K562 (cell line): Measurements from ENCODE around the gene POLDIP3. TPM values are rescaled to one million over a fixed set of nuclear protein-coding genes. Genes with fewer than 3 reads are reported as not detected.

Source experiments
- ATF7 ChIP-seq: fragments of 450-650 bp; IDR thresholded peaks from 2 replicates; pipeline ENCODE4 v1.7.1; 2014; ENCODE audit warnings: mild to moderate bottlenecking, moderate library complexity
- BRD9 ChIP-seq: fragments of 450-650 bp; IDR thresholded peaks from 2 replicates; pipeline ENCODE4 v1.6.1; 2018; ENCODE audit warnings: low read depth; ENCODE audit not compliant: partially characterized antibody
- EWSR1 ChIP-seq: fragments of 450-650 bp; IDR thresholded peaks from 2 replicates; pipeline ENCODE4 v1.6.1; 2018; ENCODE audit warnings: borderline replicate concordance, mild to moderate bottlenecking, low read depth, moderate library complexity; ENCODE audit not compliant: partially characterized antibody
- NCOA4 ChIP-seq: fragments of 450-650 bp; IDR thresholded peaks from 2 replicates; pipeline ENCODE4 v1.6.1; 2018; ENCODE audit warnings: mild to moderate bottlenecking; ENCODE audit not compliant: partially characterized antibody
- U2AF1 ChIP-seq: fragments of 200-400 bp; formaldehyde crosslinking; optimal IDR thresholded peaks from 2 replicates; pipeline ENCODE3; 2017; ENCODE audit warnings: mild to moderate bottlenecking, low read depth, low read length, moderate library complexity
- polyA plus RNA-seq, 8 experiments: library from polyadenylated mRNA; depleted of rRNA in 4 of 8; stranded (reverse) in 5 of 8; unstranded in 3 of 8; fragments of >200 nt; fragmentation: Nextera tagmentation in 2 of 8; fragmentation: Illumina TruSeq in 1 of 8; extraction: Ambion mirVana in 2 of 8; extraction: Trizol in 1 of 8; gene quantifications; 2 replicates each; pipeline versions ENCODE4 v1.2.1 to v1.2.3, GENCODE V29; 2011 to 2014; ENCODE audit warnings: inconsistent platforms in 1 of 8, missing spikeins in 1 of 8
- total RNA-seq, 7 experiments: library from RNA; depleted of rRNA in 6 of 7; stranded (reverse); fragments of >200 nt in 6 of 7; fragmentation: Illumina TruSeq in 2 of 7; extraction: Trizol in 2 of 7; gene quantifications; 2 replicates each; pipeline versions ENCODE4 v1.2.1 to v1.2.3, GENCODE V29; 2011 to 2021; ENCODE audit warnings: low replicate concordance in 1 of 7
- TF ChIP-seq, protein P1 (sequence below): IDR thresholded peaks from 2 replicates; pipeline ENCODE4 v1.6.1; 2016; ENCODE audit warnings: missing genetic modification characterization, missing compliant biosample characterization
- TF ChIP-seq, protein P2 (sequence below): sonication (generic); formaldehyde crosslinking; IDR thresholded peaks from 2 replicates; pipeline ENCODE4 v1.8.0; 2023; ENCODE audit warnings: mild to moderate bottlenecking, missing genetic modification reagents
- TF ChIP-seq, protein P3 (sequence below): fragments of 250-450 bp; sonication (Bioruptor Pico); IDR thresholded peaks from 2 replicates; pipeline ENCODE4 v1.8.0; 2022; ENCODE audit warnings: moderate library complexity, mild to moderate bottlenecking, inconsistent platforms

Gene POLDIP3
- total and polyA plus RNA-seq, 9 of the 15 experiments (the other 6 are each of a cell fraction or from before 2014, with no cell fraction given) = 14.3 to 53.0 (median 26.3) TPM

DNA sequence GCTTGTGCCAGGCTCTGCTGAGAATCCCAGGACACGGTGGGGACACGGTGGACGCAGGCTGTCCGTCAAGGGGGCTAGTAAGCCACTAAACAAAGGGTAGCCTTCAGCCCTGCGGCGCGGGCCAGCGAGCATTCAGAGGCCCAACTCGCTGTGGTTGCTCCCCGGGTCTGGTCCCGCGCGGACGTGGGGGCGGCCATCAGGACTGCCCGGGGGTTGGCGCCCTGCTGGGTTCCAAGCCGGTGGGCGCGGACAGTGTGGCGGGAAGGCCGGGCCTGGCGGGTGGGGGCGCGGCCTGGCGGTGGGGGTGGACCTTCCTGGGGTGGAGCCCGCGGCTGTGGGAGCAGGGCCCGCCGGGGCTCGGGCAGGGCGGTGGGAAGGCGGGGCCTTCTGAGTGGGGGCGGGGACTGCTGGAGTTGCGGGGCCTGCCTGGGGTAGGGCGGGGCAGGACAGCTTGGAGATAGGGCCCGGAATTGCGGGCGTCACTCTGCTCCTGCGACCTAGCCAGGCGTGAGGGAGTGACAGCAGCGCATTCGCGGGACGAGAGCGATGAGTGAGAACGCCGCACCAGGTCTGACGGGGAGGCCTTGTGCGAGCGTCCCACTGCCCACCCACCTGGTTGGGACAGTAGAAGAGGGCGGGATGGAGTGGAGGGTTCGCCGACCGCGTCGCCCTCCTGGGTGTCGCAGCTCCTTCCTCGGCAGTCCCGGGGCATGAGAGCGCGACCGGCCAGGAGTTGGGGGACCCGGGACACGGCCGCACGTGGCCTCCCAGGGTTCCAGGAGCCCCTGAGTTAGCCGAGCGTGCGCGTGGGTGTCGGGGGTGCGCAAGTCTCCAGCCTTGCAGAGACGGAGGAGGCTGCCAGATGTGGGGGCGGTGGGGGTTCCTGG is 61.0 kb downstream of the POLDIP3 start, which contains the start of gene SERHL2 (continued):
- TF ChIP-seq, protein P1, sequence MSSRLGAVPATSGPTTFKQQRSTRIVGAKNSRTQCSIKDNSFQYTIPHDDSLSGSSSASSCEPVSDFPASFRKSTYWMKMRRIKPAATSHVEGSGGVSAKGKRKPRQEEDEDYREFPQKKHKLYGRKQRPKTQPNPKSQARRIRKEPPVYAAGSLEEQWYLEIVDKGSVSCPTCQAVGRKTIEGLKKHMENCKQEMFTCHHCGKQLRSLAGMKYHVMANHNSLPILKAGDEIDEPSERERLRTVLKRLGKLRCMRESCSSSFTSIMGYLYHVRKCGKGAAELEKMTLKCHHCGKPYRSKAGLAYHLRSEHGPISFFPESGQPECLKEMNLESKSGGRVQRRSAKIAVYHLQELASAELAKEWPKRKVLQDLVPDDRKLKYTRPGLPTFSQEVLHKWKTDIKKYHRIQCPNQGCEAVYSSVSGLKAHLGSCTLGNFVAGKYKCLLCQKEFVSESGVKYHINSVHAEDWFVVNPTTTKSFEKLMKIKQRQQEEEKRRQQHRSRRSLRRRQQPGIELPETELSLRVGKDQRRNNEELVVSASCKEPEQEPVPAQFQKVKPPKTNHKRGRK (tag) = no peak
- TF ChIP-seq, protein P2, sequence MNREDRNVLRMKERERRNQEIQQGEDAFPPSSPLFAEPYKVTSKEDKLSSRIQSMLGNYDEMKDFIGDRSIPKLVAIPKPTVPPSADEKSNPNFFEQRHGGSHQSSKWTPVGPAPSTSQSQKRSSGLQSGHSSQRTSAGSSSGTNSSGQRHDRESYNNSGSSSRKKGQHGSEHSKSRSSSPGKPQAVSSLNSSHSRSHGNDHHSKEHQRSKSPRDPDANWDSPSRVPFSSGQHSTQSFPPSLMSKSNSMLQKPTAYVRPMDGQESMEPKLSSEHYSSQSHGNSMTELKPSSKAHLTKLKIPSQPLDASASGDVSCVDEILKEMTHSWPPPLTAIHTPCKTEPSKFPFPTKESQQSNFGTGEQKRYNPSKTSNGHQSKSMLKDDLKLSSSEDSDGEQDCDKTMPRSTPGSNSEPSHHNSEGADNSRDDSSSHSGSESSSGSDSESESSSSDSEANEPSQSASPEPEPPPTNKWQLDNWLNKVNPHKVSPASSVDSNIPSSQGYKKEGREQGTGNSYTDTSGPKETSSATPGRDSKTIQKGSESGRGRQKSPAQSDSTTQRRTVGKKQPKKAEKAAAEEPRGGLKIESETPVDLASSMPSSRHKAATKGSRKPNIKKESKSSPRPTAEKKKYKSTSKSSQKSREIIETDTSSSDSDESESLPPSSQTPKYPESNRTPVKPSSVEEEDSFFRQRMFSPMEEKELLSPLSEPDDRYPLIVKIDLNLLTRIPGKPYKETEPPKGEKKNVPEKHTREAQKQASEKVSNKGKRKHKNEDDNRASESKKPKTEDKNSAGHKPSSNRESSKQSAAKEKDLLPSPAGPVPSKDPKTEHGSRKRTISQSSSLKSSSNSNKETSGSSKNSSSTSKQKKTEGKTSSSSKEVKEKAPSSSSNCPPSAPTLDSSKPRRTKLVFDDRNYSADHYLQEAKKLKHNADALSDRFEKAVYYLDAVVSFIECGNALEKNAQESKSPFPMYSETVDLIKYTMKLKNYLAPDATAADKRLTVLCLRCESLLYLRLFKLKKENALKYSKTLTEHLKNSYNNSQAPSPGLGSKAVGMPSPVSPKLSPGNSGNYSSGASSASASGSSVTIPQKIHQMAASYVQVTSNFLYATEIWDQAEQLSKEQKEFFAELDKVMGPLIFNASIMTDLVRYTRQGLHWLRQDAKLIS (CRISPR knock-in tag) = 0 out of 2 replicates have a peak, but pooled peaks have one; percentile 40
- no peak for TF ChIP-seq EWSR1
- TF ChIP-seq, protein P3, sequence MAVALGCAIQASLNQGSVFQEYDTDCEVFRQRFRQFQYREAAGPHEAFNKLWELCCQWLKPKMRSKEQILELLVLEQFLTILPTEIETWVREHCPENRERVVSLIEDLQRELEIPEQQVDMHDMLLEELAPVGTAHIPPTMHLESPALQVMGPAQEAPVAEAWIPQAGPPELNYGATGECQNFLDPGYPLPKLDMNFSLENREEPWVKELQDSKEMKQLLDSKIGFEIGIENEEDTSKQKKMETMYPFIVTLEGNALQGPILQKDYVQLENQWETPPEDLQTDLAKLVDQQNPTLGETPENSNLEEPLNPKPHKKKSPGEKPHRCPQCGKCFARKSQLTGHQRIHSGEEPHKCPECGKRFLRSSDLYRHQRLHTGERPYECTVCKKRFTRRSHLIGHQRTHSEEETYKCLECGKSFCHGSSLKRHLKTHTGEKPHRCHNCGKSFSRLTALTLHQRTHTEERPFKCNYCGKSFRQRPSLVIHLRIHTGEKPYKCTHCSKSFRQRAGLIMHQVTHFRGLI (CRISPR knock-in tag) = no peak
- TF ChIP-seq U2AF1 = no peak
- peak; percentile 20; the same call in 1 of the 2 replicates for TF ChIP-seq ATF7
- no peak for TF ChIP-seq NCOA4
- TF ChIP-seq BRD9 = no peak
